Suprapubic skin (tissue), 4 donors: ENCODE data around the gene GFM1.

Experiments used
- CTCF ChIP-seq, 2 donors: fragments of 200-600 bp in 1 of 2; fragments of 450-650 bp in 1 of 2; sonication (generic) in 1 of 2; IDR thresholded peaks; one replicate each; pipeline ENCODE4 v1.5.1; 2016 to 2019; ENCODE audit warnings: antibody characterized with exemption in 2 of 2, mild to moderate bottlenecking in 1 of 2, moderate library complexity in 1 of 2
- EP300 ChIP-seq: sonication (generic); formaldehyde crosslinking; IDR thresholded peaks from one replicate; pipeline ENCODE4 v1.6.1; 2017; ENCODE audit warnings: antibody characterized with exemption
- POLR2A ChIP-seq, 2 donors: fragments of 450-650 bp; IDR thresholded peaks; one replicate each; pipeline ENCODE4 v1.6.1; 2017; ENCODE audit warnings: antibody characterized with exemption in 2 of 2, mild to moderate bottlenecking in 2 of 2, moderate library complexity in 2 of 2
- POLR2AphosphoS5 ChIP-seq, 3 donors: sonication (generic); formaldehyde crosslinking; IDR thresholded peaks; one replicate each; pipeline ENCODE4 v1.6.1; 2017; ENCODE audit warnings: antibody characterized with exemption in 3 of 3

- no peak for TF ChIP-seq POLR2A (IDR thresholded peaks at IDR 0.05)
- no peak for TF ChIP-seq CTCF (IDR thresholded peaks at IDR 0.05)
- TF ChIP-seq POLR2AphosphoS5 (IDR thresholded peaks at IDR 0.05): no peak
- no peak for TF ChIP-seq EP300
These were observed 83.7 kb downstream of the GFM1 start for GRCh38 chr3:158728061-158728377.
